Muscle layer of duodenum (tissue), 2 donors: Measurements from ENCODE around the gene SEPTIN8.

Experiments
- H3K27ac ChIP-seq: one replicate; pipeline ENCODE4 v1.7.0; 2013; ENCODE audit warnings: mild to moderate bottlenecking, low read length
- H3K27me3 ChIP-seq: one replicate; pipeline ENCODE4 v1.7.0; 2013; ENCODE audit warnings: low read depth, mild to moderate bottlenecking, control low read depth, low read length
- H3K36me3 ChIP-seq, 2 donors: one replicate each; pipeline ENCODE4 v1.7.0; 2013; ENCODE audit warnings: low read length in 2 of 2, control low read depth in 1 of 2, mild to moderate bottlenecking in 1 of 2; ENCODE audit not compliant: insufficient read depth in 2 of 2, control insufficient read depth in 1 of 2
- H3K4me1 ChIP-seq, 2 donors: one replicate each; pipeline ENCODE4 v1.7.0; 2013; ENCODE audit warnings: low read length in 2 of 2, mild to moderate bottlenecking in 2 of 2, control low read depth in 1 of 2, moderate library complexity in 1 of 2; ENCODE audit not compliant: insufficient read depth in 2 of 2, control insufficient read depth in 1 of 2
- H3K4me3 ChIP-seq, 2 donors: one replicate each; pipeline ENCODE4 v1.7.0; 2013; ENCODE audit warnings: low read length in 2 of 2, low read depth in 1 of 2, mild to moderate bottlenecking in 1 of 2
- H3K9me3 ChIP-seq, 2 donors: one replicate each; pipeline ENCODE4 v1.7.0; 2013; ENCODE audit warnings: low read length in 2 of 2, control low read depth in 1 of 2, mild to moderate bottlenecking in 1 of 2; ENCODE audit not compliant: control insufficient read depth in 1 of 2
- donor health status: healthy.

The SEPTIN8 gene

GRCh38 chr5:132791026-132791425 lies 14.0 kb upstream of the SEPTIN8 start:
- no peaks in the 10 kb centered on the region for H3K27me3 ChIP-seq
- H3K36me3 ChIP-seq, result no peaks in the 10 kb centered on the region
- H3K27ac ChIP-seq, result no peak overlapping the region
- H3K9me3 ChIP-seq, result no peaks in the 10 kb centered on the region
- no peak overlapping the region for H3K4me3 ChIP-seq
- no peaks in the 10 kb centered on the region for H3K4me1 ChIP-seq

- Histone ChIP-seq H3K27ac (no peak overlapping the region), H3K4me3 (no peak overlapping the region), H3K4me1 (no peaks in the 10 kb centered on the region), H3K9me3 (no peaks in the 10 kb centered on the region), H3K36me3 (no peaks in the 10 kb centered on the region), H3K27me3 (no peaks in the 10 kb centered on the region)
Observed at GRCh38 chr5:132790201-132790865, 13.3 kb upstream of the SEPTIN8 start.

GRCh38 chr5:132788990-132789886 lies 12.2 kb upstream of the SEPTIN8 start:
- Histone ChIP-seq H3K4me3 (no peak overlapping the region), H3K9me3 (no peaks in the 10 kb centered on the region), H3K36me3 (no peaks in the 10 kb centered on the region), H3K27ac (no peak overlapping the region), H3K4me1 (no peaks in the 10 kb centered on the region), H3K27me3 (no peaks in the 10 kb centered on the region)

- no peaks in the 10 kb centered on the region for H3K4me1 ChIP-seq
Observed at GRCh38 chr5:132788508-132788907, 11.5 kb upstream of the SEPTIN8 start.

GRCh38 chr5:132787076-132787475 lies 10.0 kb upstream of the SEPTIN8 start:
- Histone ChIP-seq H3K9me3 (no peaks in the 10 kb centered on the region), H3K36me3 (no peaks in the 10 kb centered on the region), H3K27ac (no peak overlapping the region), H3K4me1 (no peaks in the 10 kb centered on the region), H3K4me3 (no peak overlapping the region), H3K27me3 (no peaks in the 10 kb centered on the region)

More at GRCh38 chr5:132788508-132788907, 11.5 kb upstream of the SEPTIN8 start:
- H3K27ac ChIP-seq, result no peak overlapping the region
- H3K9me3 ChIP-seq, result no peaks in the 10 kb centered on the region
- no peak overlapping the region for H3K4me3 ChIP-seq
- H3K27me3 ChIP-seq, result no peaks in the 10 kb centered on the region
- no peaks in the 10 kb centered on the region for H3K36me3 ChIP-seq

GRCh38 chr5:132785864-132786263 lies 8.8 kb upstream of the SEPTIN8 start:
- Histone ChIP-seq H3K4me1 (no peaks in the 10 kb centered on the region), H3K36me3 (no peaks in the 10 kb centered on the region), H3K9me3 (no peaks in the 10 kb centered on the region), H3K4me3 (no peak overlapping the region), H3K27me3 (no peaks in the 10 kb centered on the region), H3K27ac (no peak overlapping the region)

GRCh38 chr5:132785365-132785764 lies 8.3 kb upstream of the SEPTIN8 start:
- no peak overlapping the region for H3K4me3 ChIP-seq
- no peaks in the 10 kb centered on the region for H3K27me3 ChIP-seq
- no peak overlapping the region for H3K27ac ChIP-seq
- H3K36me3 ChIP-seq, result no peaks in the 10 kb centered on the region
- no peaks in the 10 kb centered on the region for H3K9me3 ChIP-seq
- no peaks in the 10 kb centered on the region for H3K4me1 ChIP-seq

- Histone ChIP-seq H3K27me3 (no peaks in the 10 kb centered on the region), H3K9me3 (no peaks in the 10 kb centered on the region), H3K27ac (no peak overlapping the region), H3K4me1 (peaks cover 5 to 8% of the 10 kb centered on the region in 2 donors), H3K36me3 (no peaks in the 10 kb centered on the region), H3K4me3 (no peak overlapping the region)
Observed at GRCh38 chr5:132782101-132782500, 5.1 kb upstream of the SEPTIN8 start.

- H3K27ac ChIP-seq, result no peak overlapping the region
Observed at GRCh38 chr5:132781029-132781428, 4.0 kb upstream of the SEPTIN8 start.

GRCh38 chr5:132780577-132780976 lies 3.5 kb upstream of the SEPTIN8 start:
- no peaks in the 10 kb centered on the region for H3K9me3 ChIP-seq
- no peak overlapping the region for H3K4me3 ChIP-seq
- H3K27ac ChIP-seq, result no peak overlapping the region
- no peaks in the 10 kb centered on the region for H3K36me3 ChIP-seq
- peaks cover 9 to 10% of the 10 kb centered on the region in 2 donors for H3K4me1 ChIP-seq
- no peaks in the 10 kb centered on the region for H3K27me3 ChIP-seq

More at GRCh38 chr5:132781029-132781428, 4.0 kb upstream of the SEPTIN8 start:
- Histone ChIP-seq H3K27me3 (no peaks in the 10 kb centered on the region), H3K9me3 (no peaks in the 10 kb centered on the region), H3K36me3 (no peaks in the 10 kb centered on the region), H3K4me1 (peaks cover 5 to 8% of the 10 kb centered on the region in 2 donors), H3K4me3 (no peak overlapping the region)

GRCh38 chr5:132779961-132780360 lies 2.9 kb upstream of the SEPTIN8 start:
- H3K9me3 ChIP-seq, result no peaks in the 10 kb centered on the region
- no peaks in the 10 kb centered on the region for H3K27me3 ChIP-seq
- no peak overlapping the region for H3K4me3 ChIP-seq
- no peaks in the 10 kb centered on the region for H3K36me3 ChIP-seq
- no peak overlapping the region for H3K27ac ChIP-seq
- H3K4me1 ChIP-seq, result peaks cover 14 to 15% of the 10 kb centered on the region in 2 donors
